ENCODE data around the gene IRF6.

IRF6 gene

DNA sequence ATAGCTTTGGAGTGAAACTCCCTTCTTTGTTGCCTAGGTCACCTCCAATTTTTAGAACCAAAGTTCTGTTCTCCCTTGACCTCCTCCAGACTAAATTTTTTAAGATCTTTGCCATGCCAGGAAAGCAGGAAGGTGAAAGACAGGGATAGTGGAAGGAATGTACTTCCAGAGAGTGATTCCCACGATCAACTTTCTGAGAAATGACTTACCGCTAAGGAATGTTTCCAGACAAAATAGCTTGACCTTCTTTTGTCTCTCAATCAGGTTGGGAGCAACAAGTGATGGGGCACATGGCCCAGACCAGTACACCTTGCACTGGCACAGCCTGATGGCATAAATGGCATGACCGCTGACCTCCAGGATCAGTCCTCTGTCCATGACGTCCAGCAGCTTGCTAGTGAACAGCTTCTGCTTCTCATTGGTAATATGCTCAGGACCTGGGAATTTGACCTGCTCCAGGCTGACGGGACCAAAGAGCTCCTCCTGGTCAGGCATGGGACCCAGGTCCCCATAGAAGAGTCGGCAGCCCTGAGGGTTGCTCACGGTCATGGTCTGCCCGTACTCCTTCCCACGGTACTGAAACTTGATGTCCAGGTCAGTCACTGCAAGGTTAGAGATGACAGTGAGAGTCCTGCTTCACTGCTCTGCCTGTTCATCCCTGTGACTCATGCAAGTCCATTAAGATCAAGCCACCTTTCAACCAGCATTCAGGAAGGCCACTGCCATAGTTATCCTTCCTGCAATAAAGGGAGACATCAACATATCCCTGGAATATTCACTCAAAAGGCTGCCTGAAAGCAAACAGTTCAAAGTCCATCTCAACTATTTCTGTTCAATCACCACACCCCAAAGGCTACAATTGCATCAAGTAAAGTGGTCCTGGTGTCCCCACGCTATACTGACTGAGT, 15.4 kb downstream of the IRF6 start:
- DNase-seq (ENCODE audit: low read depth in 2 of 2) = no peak

DNA sequence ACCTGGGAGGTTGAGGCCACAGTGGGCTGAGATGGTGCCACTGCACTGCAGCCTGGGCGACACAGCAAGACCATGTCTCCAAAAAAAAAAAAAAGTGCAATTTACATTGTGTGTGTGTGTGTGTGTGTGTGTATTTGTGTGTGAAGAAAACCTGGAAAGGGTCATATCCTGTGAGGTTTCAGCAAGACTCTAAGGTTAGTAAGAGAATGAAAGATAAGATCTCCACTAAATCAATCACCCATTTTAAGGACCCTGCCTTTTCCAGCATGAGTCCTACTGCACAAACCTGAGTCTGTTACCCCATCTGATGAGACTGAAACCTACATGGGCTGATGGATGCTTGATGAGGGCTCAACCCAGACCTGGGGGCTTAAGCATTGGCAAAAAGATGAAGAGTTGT, 16.7 kb downstream of the IRF6 start:
- DNase-seq (ENCODE audit: low read depth in 2 of 2) = no peak

DNA sequence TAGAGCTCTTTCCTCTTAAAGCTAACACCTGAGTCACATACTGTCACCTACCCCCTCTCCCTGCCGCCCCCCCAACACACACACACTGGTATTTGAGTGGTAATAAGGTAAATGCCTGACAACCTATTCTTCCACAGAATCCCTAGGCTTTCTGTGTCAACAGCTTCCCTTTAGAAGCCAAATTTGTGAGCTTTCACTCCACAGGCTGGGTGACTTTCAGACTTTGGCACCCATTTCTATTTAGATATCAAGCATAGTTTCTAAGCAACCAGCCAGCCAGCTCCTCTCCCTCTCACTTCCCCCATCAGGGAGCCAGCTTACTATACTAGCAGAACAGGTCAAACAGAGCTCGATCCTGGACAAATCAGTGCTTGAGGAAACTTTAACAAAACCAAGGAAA, 18.4 kb downstream of the IRF6 start:
- no peak for DNase-seq (ENCODE audit: low read depth in 2 of 2)

DNA sequence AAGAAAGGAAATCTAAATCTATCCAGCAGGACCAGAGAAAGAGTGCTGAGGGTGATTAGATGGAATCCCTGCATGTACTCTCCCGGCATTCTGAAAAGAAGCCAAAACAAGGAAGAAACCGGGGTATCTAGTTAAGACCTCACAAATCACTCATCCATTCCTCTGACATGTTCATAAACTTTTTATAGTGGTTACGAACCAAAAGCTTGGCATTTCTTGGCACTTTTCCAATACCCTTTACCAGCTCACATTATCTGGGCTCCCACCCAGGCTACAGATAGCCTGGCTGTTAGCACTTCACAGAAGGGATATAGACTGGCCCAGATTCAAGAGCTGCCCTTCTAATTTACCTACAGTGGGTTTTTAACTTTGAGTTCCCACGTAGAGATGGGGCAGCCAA, 19.8 kb downstream of the IRF6 start:
- DNase-seq (ENCODE audit: low read depth in 2 of 2) = no peak

DNA sequence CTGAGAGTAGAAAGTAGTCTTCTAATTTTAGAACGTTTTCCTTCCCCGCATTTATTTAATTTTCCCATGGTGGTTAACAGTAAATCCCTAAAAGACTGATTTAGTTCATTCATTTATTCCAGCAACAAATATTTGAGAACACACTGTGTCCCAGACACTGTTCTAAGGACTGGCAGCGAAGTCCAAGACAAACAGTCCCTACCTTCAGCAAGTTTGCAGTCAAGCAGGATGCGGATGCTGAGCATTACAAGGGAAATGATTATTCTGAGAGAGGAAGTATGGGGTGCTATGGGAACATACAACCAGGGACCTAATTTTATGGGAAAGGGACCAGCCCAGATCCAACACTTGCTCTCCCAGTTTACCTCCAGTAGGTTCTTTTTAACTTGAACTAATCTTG, 20.4 kb downstream of the IRF6 start:
- no peak for DNase-seq (ENCODE audit: low read depth in 2 of 2)

DNA sequence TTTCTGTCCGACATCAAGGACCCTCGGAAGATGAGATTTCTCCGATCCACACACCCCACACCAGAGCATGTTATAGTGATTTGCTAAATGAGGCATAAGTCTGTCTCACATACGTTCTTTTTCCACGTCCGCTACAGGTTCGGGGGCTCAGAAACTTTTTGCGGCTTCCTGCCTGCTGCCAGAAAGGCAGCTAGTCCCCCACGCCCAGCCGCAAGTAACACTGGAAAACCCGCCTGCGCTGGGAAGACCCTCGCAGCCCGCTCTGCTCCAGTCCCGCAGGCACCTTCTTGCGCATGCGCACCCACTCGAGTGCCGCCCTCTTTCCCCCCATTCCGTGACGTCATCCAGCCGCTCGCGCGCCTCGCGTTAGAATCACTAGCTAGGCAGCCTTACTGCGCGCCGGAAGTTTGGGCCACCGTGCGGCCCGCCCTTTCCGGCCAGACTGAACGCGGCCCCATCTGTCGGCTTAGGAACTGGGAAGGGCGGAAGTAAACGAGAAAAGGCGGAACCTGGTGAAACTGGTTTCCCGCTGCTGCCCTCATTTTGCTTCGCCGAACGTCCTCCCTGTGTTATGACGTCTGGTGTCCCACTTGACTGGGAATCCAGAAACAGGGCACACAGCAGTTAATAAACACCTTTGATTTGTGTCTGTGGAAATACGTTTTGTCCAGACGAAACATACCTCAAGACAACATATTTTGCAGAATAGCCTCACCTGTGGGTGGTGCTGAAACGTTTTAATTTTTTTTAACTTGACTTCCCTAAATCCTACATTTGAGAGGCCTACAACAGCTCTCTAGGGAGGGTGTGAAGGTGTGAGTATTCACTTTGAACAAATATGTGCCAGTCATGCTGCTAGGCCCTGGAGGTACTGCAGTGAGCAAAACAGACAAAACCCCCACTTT, 21.4 kb downstream of the IRF6 start, which contains the start of gene C1orf74:
Gene C1orf74 (minus strand): TSS at position 295 of the 905 bp plus-strand sequence. CDS start 925 bp downstream, outside the sequence.
- DNase-seq (ENCODE audit: low read depth in 2 of 2) = peak; percentile 99 to 100

DNA sequence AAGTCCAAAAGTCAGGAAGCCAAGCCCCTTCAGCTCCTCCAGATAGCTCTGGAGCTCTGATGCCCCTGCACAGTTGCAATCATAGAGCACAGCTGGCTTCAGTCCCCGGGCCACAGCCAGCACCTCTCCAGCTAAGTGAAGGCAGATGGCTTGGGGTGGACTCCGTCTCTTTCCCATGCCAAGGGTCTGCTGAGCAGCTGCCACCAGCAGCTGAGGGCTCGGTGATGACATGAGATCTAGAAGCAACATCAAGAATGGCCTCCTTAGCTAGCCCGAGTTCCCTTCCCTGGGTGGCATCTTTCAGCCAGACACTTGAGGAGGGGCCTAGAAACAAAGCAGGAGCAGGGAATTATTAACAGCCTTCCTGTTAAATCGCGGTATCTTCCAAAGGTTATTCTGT, 22.6 kb downstream of the IRF6 start:
- DNase-seq (ENCODE audit: low read depth in 2 of 2) = no peak

DNA sequence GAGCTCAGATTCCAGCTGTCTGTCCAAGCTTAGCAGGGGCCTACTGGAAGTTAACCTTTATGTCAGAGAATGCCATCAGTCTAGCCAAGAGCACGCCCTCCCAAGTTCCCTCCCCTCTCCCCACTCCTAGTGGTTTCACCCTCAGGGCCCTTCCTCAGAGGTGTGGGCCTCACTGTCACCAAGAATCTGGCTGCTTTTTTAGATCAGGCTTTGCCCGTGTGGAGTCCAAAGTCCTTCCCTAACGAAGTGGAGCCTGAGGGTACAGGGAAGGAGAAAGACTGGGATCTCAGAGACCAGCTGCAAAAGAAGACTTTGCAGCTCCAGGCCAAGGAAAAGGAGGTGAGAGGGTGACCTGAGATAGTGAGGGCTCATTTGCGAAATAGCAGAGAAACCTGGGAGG, 25.7 kb downstream of the IRF6 start:
- no peak for DNase-seq (ENCODE audit: low read depth in 2 of 2)

DNA sequence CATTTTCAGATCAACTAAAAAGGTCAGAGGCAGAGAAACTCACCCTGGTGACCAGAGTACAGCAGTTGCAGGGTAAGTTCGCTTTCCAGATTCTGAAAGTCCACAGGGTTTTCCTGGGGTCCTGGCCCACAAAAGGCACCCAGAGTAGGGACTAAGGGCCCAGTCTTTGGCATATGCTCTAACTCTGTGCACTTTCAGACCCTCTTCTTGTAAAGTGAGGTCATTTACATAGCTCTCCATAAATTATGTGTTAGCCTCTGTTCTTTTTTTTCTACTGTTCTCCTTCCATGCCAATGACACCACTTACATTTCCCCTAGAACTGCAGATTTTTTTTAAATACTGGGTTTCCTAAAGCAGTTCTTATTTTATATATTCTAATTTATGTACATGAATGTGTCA, 27.8 kb downstream of the IRF6 start:
- DNase-seq (ENCODE audit: low read depth in 2 of 2) = no peak

DNA sequence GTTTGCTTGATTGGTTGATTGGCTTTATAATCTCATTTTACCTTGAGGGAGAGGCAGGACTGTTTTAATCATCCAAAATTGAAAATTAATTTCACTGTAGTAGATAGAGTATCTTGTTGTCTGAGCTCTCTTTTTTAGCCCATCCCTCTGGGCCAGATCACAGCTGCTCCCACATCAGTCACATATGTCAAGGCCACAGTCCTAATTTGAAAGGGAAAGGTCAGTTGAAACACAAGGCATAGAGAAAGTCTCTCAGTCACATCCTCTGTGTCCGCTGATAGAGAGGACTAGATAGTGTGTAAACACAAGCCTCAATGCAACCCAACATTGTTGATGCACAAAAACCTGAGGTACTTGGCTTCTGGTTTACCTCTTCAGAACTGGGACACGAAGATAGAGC, 28.4 kb downstream of the IRF6 start:
- DNase-seq (ENCODE audit: low read depth in 2 of 2) = no peak

DNA sequence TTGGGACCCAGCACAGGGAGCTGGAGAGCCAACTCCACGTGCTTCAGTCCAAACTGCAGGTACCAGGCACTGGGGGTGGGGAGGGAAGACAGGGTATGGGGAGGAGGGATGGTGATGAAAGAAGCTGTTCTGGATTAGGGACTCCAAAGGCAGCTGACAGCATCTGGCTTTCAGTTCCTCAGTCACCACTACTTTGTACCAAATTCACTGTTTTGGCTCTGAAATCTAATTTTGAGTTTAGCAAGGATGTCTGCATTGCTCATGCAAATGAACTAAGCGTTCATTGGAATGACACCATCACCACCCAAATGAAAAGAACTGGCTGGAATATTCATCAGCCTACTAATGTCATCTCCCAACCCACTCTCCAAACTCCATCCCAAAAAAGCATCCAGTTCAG, 30.3 kb downstream of the IRF6 start:
- no peak for DNase-seq (ENCODE audit: low read depth in 2 of 2)

DNA sequence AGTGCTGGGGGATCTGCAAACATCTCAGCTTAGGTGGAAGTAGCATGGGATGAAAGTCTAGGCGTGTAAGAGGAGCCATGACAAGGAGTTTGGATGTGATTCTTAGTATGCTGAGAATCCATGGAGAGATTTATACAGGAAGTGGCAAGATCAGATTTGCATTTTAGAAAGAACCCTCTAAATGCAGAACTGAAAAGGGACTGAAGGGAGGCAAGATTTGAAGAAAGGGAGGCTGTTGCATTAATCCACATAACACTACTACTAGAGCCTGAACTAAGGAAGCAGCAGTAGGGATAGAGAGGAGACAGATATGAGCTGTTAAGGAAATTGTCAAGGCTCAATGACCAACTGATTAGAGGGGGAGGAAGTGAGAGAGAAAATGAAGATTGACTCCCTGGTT, 31.4 kb downstream of the IRF6 start:
- DNase-seq (ENCODE audit: low read depth in 2 of 2) = no peak

DNA sequence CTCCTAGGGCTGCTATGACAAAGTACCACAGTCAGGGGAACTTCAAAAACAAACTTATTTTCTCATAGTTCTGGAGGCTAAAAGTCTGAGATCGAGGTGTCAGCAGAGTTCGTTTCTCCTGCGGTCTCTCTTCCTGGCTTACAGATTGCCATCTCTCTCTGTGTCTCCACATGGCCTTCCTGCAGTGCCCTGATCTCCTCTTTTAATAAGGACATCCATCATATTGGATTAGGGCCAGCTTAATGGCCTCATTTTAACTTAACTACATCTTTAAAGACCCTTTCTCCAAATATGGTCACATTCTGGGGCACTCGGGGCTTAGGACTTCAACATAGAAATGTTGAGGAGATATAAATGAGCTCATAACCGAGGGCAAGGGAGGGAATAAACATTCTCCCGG, 33.8 kb downstream of the IRF6 start:
- DNase-seq (ENCODE audit: low read depth in 2 of 2) = no peak

DNA sequence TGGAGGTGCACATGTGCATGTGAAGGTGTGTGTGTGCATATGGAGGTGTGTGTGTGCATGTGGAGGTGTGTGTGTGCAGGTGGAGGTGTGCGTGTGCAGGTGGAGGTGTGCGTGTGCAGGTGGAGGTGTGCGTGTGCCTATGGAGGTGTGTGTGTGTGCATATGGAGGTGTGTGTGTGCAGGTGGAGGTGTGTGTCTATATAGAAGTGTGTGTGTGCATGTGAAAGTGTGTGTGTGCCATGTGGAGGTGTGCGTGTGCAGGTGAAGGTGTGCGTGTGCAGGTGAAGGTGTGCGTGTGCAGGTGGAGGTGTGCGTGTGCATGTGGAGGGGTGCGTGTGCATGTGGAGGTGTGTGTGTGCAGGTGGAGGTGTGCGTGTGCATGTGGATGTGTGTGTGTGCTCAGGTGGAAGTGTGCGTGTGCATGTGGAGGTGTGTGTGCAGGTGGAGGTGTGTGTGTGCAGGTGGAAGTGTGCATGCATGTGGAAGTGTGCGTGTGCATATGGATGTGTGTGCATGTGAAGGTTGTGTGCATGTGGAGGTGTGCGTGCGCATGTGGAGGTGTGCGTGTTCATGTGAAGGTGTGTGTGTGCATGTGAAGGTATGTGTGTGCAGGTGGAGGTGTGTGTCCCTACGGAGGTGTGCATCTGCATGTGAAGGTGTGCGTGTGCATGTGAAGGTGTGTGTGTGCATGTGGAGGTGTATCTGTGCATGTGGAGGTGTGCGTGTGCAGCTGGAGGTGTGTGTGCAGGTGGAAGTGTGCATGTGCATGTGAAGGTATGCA, 35.1 kb downstream of the IRF6 start:
- DNase-seq (ENCODE audit: low read depth in 2 of 2) = no peak

DNA sequence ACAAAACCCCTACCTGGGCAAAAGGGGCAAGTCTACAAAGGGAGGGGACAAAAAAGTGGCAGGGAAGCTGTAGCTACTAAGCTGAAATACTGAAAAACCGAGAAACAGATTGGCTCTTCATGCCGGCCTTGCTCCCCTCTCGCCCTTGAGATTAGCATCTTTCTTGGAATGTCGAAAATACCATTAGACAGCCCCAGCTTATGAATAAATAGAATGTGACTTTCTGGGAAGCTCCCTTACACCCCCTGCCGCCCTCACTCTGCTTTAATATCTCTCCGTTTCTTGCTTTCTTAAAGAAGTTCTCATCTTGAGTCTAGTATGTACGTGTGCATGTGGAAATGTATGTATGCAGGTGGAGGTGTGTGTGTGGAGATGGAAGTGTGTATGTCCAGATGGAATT, 36.0 kb downstream of the IRF6 start:
- no peak for DNase-seq (ENCODE audit: low read depth in 2 of 2)

DNA sequence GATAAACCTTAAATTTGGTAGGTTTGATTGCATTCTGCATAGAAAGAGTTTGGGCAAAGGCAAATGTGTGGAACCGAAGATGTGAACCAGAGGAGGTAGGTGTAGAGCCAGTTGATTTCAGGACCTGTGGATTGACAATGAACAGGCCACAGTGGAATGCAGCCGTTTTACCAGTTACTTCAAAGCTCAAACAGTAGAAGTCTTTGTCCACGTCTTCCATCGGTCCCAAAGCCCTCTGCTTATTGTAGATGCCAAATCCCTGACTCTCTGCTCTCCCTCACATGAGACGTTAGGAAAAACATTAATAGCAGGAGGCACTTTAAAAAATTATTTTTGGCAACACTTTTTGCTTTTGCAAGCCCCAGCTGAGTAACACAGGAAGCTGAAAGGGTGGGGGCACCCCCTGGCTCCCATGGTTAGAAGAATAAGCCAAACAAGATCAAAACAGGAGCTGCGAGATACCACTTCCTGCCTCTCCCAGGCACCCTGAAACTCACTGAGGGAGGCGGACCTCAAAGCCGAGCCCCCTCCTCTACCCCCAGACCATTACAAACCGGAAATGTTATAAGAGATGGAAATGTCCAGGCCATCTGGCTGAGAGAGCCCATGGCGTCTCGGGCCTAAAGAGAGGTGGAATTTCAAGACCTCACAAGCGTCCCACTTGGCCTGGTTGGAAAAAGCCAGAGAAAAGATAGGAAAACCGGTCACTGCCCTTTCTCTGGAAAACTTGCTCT, 36.6 kb downstream of the IRF6 start:
- DNase-seq (ENCODE audit: low read depth in 2 of 2) = peak; percentile 51 to 66

DNA sequence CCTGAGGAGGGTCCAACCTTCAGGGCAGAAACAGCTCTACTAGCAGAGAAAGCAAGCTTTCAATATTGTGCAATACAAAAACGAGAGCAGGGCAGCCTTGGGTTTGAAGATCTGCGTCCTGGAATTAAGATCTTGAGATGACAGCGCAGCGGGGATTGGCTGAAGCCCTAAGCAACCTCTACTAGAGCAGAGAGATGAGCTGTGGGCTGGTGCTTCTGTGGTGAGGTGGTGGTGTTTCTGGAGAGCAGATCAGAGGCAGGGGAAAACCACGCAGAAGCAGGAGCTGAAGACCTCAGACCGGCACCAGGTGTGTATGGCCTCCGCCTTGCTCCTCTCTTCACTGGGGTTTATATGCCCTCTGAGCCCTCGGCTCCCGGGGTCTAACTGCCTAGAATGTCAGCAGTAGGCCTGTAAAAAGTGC, 37.6 kb downstream of the IRF6 start:
- DNase-seq (ENCODE audit: low read depth in 2 of 2) = peak in 1 of 2 donors; percentile 71

DNA sequence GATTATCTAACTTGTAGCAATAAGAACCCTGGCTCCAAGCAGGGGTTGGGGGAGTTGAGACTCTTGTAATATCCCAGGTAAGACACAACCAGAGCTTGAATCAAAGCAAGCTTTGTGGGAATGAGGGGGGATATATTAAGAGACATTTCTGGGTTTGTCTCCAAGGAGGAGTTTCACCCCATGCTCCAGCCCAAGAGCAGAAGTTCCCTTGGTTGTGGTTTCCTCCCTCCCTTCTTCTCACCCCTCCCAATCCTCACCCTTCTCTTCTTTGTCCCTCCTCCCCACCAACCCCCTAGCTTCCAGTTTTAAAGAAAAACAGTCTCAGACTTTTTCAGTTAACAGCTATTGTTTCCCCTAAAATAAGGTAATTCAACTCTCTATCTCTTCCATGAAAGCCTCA, 38.2 kb downstream of the IRF6 start:
- DNase-seq (ENCODE audit: low read depth in 2 of 2) = no peak

DNA sequence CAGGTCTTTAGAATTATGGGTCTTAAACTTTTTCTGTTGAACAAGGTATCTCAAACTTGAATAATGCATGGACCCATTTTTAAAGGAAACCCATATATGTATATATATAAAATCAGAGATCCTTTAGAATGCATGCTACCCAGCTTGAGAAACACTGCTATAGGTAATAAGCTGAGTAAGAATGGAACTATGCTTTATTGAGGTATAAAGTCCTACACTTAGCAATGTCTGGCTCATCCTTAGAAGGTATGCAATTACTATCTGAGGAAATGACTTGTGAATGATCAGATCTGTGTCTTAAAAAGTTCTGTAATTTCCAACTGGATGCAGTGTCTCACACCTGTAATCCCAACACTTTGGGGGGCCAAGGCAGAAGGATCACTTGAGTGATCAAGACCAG, 38.8 kb downstream of the IRF6 start:
- DNase-seq (ENCODE audit: low read depth in 2 of 2) = no peak

DNA sequence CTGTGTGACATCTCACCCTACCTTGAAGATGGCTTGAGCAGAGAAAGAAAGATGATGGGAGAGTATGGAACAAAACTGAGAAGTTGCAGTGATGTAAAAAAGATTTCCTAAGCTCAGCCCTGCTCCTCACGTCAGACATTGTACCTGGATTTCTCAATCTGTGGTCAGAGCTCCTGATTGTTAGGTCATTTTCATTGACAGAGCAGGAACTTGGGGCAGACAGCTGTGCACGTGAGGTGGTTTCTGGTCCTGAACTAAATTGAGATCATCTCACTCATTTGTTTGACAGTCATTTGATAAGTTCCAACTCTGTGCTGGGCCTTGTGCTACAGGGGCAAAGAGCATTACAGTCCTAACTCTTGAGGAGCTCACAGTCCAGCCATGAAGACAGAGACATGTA, 39.9 kb downstream of the IRF6 start:
- no peak for DNase-seq (ENCODE audit: low read depth in 2 of 2)

DNA sequence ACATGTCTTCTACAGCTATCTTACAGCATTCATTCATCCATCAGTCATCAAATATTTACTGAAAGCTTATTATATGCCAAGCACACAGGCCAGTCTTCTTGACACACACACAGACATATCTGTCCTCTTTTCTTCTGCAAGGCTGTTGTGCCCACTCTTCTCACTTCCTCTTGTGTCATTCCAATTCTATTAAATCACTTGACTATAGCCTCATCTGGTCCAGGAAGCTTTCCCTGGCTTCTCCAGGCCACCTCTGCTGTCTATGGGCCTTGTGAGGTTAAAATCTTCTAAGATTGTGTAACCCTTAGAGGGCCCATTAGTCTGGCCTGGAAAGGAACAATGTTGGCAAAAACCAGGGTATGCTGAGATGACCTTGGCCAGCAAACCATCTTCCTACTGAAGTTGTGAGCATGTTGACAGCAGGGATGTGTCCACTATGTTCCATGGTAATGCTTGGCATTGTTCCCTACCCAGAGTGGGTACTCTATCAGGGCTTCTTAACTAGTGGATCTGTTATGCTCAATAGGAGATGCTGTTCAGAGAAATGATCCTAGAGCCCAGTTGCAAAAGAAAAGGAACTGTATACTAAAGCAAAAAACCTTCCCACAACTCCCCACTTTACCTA, 44.8 kb downstream of the IRF6 start:
- DNase-seq (ENCODE audit: low read depth in 2 of 2) = no peak

Measured in stimulated activated CD8-positive, alpha-beta memory T cell treated with anti-CD3 and anti-CD28 coated beads, Interleukin-15, amount 100 ng/mL, for 4 hours (primary cell).